ENCODE data around the gene FOXS1.

DNA sequence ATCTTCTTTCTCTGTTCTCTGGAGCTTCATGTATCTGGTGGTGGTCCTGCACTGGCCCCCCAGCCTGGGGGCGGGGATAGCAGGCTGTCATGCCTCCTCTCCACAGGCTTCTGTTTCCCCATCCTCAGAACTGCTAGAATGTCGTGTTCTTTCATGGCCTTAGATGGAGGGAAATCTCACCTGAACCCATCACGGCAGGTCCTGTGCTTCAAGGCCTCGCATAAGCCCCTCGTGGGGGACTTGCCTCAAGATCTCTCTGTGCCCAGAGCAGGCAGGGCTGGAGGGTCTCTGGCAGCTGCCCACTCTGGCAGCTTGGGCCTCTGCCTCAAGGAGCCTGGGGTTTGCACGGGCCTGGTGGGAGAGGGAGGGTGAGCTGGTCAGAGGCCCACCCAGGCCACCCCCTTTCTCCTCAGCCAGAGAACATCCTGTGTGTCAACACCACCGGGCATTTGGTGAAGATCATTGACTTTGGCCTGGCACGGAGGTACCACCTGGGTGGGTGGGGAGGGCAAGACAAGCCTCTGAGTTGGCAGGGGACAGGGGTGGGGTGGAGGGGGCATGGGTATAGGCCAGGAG is 14.9 kb downstream of the FOXS1 start:
- TF ChIP-seq, protein P1, sequence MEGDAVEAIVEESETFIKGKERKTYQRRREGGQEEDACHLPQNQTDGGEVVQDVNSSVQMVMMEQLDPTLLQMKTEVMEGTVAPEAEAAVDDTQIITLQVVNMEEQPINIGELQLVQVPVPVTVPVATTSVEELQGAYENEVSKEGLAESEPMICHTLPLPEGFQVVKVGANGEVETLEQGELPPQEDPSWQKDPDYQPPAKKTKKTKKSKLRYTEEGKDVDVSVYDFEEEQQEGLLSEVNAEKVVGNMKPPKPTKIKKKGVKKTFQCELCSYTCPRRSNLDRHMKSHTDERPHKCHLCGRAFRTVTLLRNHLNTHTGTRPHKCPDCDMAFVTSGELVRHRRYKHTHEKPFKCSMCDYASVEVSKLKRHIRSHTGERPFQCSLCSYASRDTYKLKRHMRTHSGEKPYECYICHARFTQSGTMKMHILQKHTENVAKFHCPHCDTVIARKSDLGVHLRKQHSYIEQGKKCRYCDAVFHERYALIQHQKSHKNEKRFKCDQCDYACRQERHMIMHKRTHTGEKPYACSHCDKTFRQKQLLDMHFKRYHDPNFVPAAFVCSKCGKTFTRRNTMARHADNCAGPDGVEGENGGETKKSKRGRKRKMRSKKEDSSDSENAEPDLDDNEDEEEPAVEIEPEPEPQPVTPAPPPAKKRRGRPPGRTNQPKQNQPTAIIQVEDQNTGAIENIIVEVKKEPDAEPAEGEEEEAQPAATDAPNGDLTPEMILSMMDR (IDR thresholded peaks at IDR 0.05; ENCODE audit: poor library complexity) = no peak
- no peak for TF ChIP-seq EZH2 (IDR thresholded peaks at IDR 0.05; ENCODE audit: borderline replicate concordance)
